H1 (cell line): ENCODE measurements around the gene CCDC184. TPM values are rescaled to one million over a fixed set of nuclear protein-coding genes. Genes with fewer than 3 reads are reported as not detected.

Source experiments
- CBX5 ChIP-seq: fragments of 300-800, 300-1000 bp; sonication (generic); IDR thresholded peaks from 2 replicates; pipeline ENCODE4 v1.7.1; 2016; ENCODE audit warnings: antibody characterized with exemption, low read length, low read depth
- polyA plus RNA-seq, 7 experiments: library from polyadenylated mRNA; depleted of rRNA in 3 of 7; stranded (reverse) in 5 of 7; unstranded in 2 of 7; fragments of >200 nt in 5 of 7; fragments of 200-250 nt in 2 of 7; gene quantifications; 1 replicate in 5 of 7; 2 replicates in 1 of 7; 4 replicates in 1 of 7; pipeline versions ENCODE4 v1.2.1 to v1.2.3, GENCODE V29; 2011 to 2013; ENCODE audit warnings: missing spikeins in 2 of 7, mixed read lengths in 2 of 7
- total RNA-seq: library from RNA; stranded (reverse); fragmentation: NEBNext Ultra II Directional; extraction: Animal tissue kit (Norgen Biotek cat#: 25700); gene quantifications from 2 replicates; pipeline ENCODE4 v1.2.1, GENCODE V29; 2021

CCDC184 gene
- total and polyA plus RNA-seq, 2 of the 8 experiments (the other 6 are each of a cell fraction or from before 2014, with no cell fraction given) = 2.2 to 3.0 TPM

GRCh38 chr12:48185181-48185919 is 1.9 kb downstream of the CCDC184 start (continued):
- no peak for TF ChIP-seq CBX5
